Measurements from ENCODE around the gene U2SURP. TPM values are rescaled to one million over a fixed set of nuclear protein-coding genes. Genes with fewer than 3 reads are reported as not detected.
A peak's percentile ranks its signal among the peaks of the same experiment; 100 is the strongest.

U2SURP gene
- polyA plus RNA-seq: 100 to 1,000 TPM in 1 of 3 donors, 10 to 100 TPM in 2; 82.7 to 120 (median 86.0) TPM

DNA sequence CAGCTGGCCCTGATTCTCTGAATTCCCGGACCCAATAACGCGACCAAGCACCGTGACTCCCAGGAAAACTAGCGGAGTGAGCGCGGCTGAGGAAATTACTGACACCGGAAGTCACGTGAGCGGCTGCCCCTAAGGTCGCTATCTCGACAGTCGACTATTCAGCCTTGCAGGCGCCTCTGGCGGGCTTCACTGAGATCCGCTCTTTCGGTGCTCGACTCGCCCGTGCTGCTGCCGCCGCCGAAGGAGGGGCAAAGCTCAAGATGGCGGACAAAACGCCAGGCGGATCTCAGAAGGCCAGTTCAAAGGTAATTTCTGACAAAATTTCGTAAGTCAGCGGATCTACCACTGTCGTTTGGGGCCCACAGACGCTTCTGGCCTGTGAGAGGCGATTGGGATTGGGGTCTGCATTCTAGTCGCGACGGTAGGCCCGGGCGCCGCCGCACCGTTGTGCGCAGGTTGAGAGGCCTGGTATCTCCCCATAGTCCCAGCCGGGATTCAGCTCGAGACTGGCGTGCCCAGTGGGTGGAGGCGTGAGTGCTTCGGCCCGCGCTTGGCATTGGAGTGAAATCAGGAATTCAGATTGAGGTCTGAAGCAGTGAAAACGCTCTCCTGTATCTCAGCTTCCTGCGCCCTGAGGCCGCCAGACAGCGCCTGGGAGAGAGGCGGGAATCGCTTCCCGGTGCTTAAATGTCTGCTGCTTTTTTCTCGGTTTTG is at the start of gene U2SURP:
Gene U2SURP (plus strand): TSS at position 202 of the 714 bp plus-strand sequence. CDS start 59 bp downstream, at position 261.
- peaks cover 46 to 52% of the 10 kb centered on the region in 2 donors for H3K4me1 Mint-ChIP-seq
- peak within 1 kb of the TSS; percentile 97 to 100 (median 100) for H3K27ac Mint-ChIP-seq
- peaks cover 2 to 19% (median 2%) of the 10 kb centered on the region in 3 donors for H3K27me3 Mint-ChIP-seq (ENCODE audit: low read depth in 3 of 3)
- DNase-seq: peak; percentile 87 to 89 (median 88)
- H3K9me3 Mint-ChIP-seq: peaks cover 0 to 2% (median 0%) of the 10 kb centered on the region in 6 donors
- no peaks in the 10 kb centered on the region for H3K36me3 Mint-ChIP-seq
- peak within 1 kb of the TSS; percentile 97 to 100 (median 99) for H3K4me3 Mint-ChIP-seq

GRCh38 chr3:142951794-142952193 is 49.6 kb upstream of the U2SURP start:
- DNase-seq: no peak
- peaks cover 5 to 6% of the 10 kb centered on the region in 2 donors for H3K4me1 Mint-ChIP-seq
- H3K36me3 Mint-ChIP-seq: no peaks in the 10 kb centered on the region
- H3K27me3 Mint-ChIP-seq (ENCODE audit: low read depth in 3 of 3): peaks cover 8 to 16% (median 10%) of the 10 kb centered on the region in 3 donors
- H3K27ac Mint-ChIP-seq: no peak overlapping the region
- H3K9me3 Mint-ChIP-seq: peaks cover 0 to 2% (median 0%) of the 10 kb centered on the region in 6 donors
- no peak overlapping the region for H3K4me3 Mint-ChIP-seq

GRCh38 chr3:142952272-142953193 is 48.8 kb upstream of the U2SURP start:
- Mint-ChIP-seq H3K36me3 (no peaks in the 10 kb centered on the region), H3K27me3 (ENCODE audit: low read depth in 3 of 3) (peaks cover 8 to 14% (median 9%) of the 10 kb centered on the region in 3 donors), H3K9me3 (no peaks in the 10 kb centered on the region), H3K27ac (no peak overlapping the region), H3K4me1 (peaks cover 0 to 2% of the 10 kb centered on the region in 2 donors), H3K4me3 (no peak overlapping the region)
- no peak for DNase-seq

- Mint-ChIP-seq H3K27me3 (ENCODE audit: low read depth in 3 of 3) (peaks cover 8 to 18% (median 8%) of the 10 kb centered on the region in 3 donors), H3K4me1 (no peaks in the 10 kb centered on the region), H3K27ac (no peak overlapping the region), H3K4me3 (no peak overlapping the region), H3K36me3 (no peaks in the 10 kb centered on the region), H3K9me3 (no peaks in the 10 kb centered on the region)
- no peak for DNase-seq
These were observed 47.9 kb upstream of the U2SURP start for GRCh38 chr3:142953443-142953842.

DNA sequence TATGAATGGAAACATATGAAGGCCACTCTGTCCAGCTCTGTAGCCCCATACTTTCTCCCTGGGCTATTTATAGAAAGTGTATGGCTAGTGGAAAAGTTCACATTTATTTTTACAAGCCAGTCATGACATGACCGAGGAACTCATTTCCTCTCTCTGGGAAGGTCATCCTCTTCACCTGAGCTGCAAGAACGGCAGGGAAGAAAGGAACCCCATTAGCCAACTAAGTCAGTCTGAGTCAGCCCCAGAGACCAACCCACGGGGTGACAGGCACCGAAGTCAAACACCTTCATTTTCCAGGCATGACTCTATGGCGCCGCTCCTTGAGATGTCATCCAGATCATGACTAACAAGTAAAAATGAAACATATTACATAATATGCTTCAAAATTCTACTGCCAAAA is 42.7 kb upstream of the U2SURP start:
- peaks cover 13 to 34% (median 18%) of the 10 kb centered on the region in 3 donors for H3K27me3 Mint-ChIP-seq (ENCODE audit: low read depth in 3 of 3)

DNA sequence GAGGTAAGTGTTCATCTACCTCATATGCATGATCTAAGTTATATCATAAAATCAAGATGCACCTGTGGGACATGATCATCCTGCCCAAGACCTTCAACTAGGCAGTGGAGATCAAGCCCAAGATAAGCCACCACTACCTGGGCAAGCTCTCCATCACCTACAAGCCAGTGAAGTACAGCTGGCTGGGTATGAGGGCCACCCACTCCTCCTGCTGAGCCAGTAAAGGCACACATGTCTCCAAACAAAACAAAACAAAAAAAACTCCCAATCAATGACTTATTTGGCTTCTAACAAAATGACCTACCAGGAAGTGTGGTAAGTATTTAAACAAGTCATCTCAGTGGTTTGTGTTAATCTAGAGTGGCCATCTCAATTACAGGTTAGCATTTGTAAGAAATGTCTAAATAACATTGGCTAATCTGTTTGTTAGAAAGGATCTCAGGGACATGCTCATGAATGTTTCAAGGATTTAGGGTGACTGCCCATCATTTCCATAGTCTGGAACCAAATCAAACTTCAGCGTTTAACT is 41.0 kb upstream of the U2SURP start:
- DNase-seq: no peak
- Mint-ChIP-seq H3K9me3 (peaks cover 0 to 3% (median 0%) of the 10 kb centered on the region in 6 donors), H3K4me3 (no peak overlapping the region), H3K27me3 (ENCODE audit: low read depth in 3 of 3) (peaks cover 12 to 40% (median 24%) of the 10 kb centered on the region in 3 donors), H3K27ac (no peak overlapping the region), H3K36me3 (peaks cover 0 to 4% (median 4%) of the 10 kb centered on the region in 3 donors), H3K4me1 (peaks cover 18 to 21% of the 10 kb centered on the region in 2 donors)

More for the DNA sequence above, 42.7 kb upstream of the U2SURP start:
- Mint-ChIP-seq H3K27ac (no peak overlapping the region), H3K4me1 (peaks cover 11 to 14% of the 10 kb centered on the region in 2 donors), H3K36me3 (no peaks in the 10 kb centered on the region), H3K4me3 (no peak overlapping the region), H3K9me3 (peaks cover 0 to 2% (median 0%) of the 10 kb centered on the region in 6 donors)
- DNase-seq: no peak

DNA sequence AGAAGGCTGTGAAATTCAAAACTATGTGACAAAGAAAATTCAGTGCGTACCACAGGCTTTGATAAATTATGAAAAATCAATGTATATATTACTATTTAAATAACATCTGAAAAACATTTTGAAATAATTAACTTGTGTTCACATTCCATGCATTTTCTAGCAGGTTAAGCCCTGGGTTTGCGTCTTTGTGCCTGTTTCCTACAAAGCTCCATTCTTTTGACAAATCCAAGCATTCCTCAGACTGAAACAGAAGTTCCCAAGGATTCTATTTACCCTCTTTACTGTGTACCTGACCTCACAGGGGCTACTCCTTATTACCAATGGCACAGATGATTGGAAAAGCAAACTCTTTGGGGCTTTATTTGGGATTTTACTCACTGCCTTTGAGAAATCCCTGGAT is 39.8 kb upstream of the U2SURP start:
- H3K4me1 Mint-ChIP-seq: peaks cover 18 to 21% of the 10 kb centered on the region in 2 donors

DNA sequence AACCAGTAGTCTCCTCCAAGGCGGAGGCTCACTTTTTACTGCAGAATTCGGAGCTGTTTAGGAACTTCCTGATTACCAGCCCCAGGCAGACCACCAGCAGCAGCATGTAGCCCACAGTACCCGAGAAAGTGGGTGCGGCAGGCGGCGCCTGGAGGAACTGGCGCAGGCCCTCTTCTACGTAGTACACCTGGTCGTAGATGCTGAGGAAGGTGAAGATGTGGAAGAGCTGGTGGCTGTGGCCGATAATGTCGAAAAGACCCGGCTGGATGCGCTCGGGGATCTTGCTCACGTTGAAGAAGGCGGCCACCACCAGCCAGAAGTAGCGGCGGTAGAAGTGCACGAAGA is 39.2 kb upstream of the U2SURP start:
- H3K27me3 Mint-ChIP-seq (ENCODE audit: low read depth in 3 of 3): peaks cover 13 to 40% (median 24%) of the 10 kb centered on the region in 3 donors
- peaks cover 18 to 21% of the 10 kb centered on the region in 2 donors for H3K4me1 Mint-ChIP-seq
- DNase-seq: no peak
- H3K27ac Mint-ChIP-seq: no peak overlapping the region
- peaks cover 0 to 4% (median 4%) of the 10 kb centered on the region in 3 donors for H3K36me3 Mint-ChIP-seq
- H3K9me3 Mint-ChIP-seq: peaks cover 0 to 3% (median 0%) of the 10 kb centered on the region in 6 donors
- H3K4me3 Mint-ChIP-seq: peak overlapping the region; percentile 54 to 74 (median 70)

More for the DNA sequence above, 39.8 kb upstream of the U2SURP start:
- Mint-ChIP-seq H3K27ac (no peak overlapping the region), H3K9me3 (peaks cover 0 to 3% (median 0%) of the 10 kb centered on the region in 6 donors), H3K36me3 (peaks cover 0 to 4% (median 4%) of the 10 kb centered on the region in 3 donors), H3K27me3 (ENCODE audit: low read depth in 3 of 3) (peaks cover 13 to 40% (median 24%) of the 10 kb centered on the region in 3 donors), H3K4me3 (peak overlapping the region in 3 of 5 donors; percentile 70 to 74 (median 73))
- no peak for DNase-seq

GRCh38 chr3:142962520-142963233 is 38.7 kb upstream of the U2SURP start:
- H3K36me3 Mint-ChIP-seq: peaks cover 0 to 4% (median 4%) of the 10 kb centered on the region in 3 donors
- peaks cover 18 to 21% of the 10 kb centered on the region in 2 donors for H3K4me1 Mint-ChIP-seq
- H3K9me3 Mint-ChIP-seq: peaks cover 0 to 3% (median 0%) of the 10 kb centered on the region in 6 donors
- peaks cover 13 to 36% (median 22%) of the 10 kb centered on the region in 3 donors for H3K27me3 Mint-ChIP-seq (ENCODE audit: low read depth in 3 of 3)
- H3K4me3 Mint-ChIP-seq: peak overlapping the region; percentile 66 to 74 (median 73)
- DNase-seq: no peak
- H3K27ac Mint-ChIP-seq: no peak overlapping the region

DNA sequence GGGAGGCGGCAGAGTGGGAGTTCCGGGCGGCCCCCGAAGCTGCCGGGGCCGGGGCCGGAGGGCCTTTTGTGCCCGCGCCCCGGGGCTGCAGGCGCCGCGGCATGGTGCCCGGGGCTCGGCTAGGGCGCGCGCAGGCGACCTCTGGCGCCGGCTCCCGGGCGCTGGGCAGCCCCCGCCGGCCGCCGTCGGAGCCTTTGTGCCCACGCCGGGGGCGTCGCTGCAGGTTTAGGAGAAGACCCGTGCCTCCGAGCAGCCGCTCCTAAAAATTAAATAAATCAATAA is 38.2 kb upstream of the U2SURP start:
- DNase-seq: no peak
- peak overlapping the region in 1 of 5 donors; percentile 72 for H3K4me3 Mint-ChIP-seq
- H3K9me3 Mint-ChIP-seq: peaks cover 0 to 3% (median 0%) of the 10 kb centered on the region in 6 donors
- peaks cover 18 to 21% of the 10 kb centered on the region in 2 donors for H3K4me1 Mint-ChIP-seq
- no peak overlapping the region for H3K27ac Mint-ChIP-seq
- H3K36me3 Mint-ChIP-seq: peaks cover 0 to 4% (median 4%) of the 10 kb centered on the region in 3 donors
- H3K27me3 Mint-ChIP-seq (ENCODE audit: low read depth in 3 of 3): peaks cover 13 to 32% (median 22%) of the 10 kb centered on the region in 3 donors

DNA sequence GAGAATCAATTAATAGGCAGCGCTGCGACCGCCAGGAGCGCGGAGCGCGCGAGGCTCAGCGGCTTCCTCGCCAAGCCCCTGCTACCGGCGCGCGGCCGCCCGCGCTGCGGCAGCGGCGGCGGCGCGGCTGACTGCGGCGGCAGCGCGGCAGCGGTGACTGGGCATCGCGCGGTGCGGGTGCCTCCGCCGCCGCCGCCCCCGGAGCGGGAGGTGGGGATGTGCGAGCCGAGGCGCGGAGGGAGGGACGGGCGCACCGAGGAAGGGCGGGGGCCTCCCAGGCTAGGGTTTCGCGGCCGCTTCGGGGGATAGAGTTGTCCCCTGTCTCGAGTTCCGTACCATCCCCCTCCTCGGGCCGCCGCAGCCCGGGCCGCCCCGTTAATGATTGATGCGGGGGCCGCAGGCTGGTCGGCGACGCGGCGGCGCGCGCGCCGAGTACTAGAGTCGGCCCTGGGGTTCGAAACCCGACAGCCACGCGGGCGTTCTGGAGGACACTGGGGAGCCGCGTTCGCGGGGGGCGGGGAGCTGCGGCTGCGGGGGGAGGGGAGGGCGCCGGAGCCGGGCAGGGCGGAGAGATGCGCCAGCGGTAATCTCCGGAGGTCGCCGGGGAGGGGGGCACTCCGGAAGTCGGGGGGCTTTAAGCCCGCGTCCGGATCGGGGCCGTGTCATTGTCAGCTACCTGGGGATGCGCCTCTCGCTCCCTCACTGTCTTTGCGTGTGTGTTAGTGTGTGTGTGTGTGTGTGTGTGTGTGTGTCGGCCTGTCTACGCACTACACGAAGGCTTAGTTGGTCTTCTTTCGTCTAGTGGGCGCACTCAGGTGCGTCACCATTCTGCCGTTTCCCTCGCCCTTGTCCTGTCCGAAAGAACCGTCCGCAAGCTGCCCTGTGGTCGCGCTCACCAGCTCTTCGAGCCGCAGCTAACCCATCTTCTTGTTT is 37.6 kb upstream of the U2SURP start, which contains the start of gene PAQR9:
Gene PAQR9 (minus strand): TSS at position 159 of the 933 bp plus-strand sequence. CDS start 338 bp downstream, outside the sequence.
- H3K9me3 Mint-ChIP-seq: peaks cover 0 to 3% (median 0%) of the 10 kb centered on the region in 6 donors
- peaks cover 13 to 30% (median 24%) of the 10 kb centered on the region in 3 donors for H3K27me3 Mint-ChIP-seq (ENCODE audit: low read depth in 3 of 3)
- H3K36me3 Mint-ChIP-seq: peaks cover 0 to 4% (median 4%) of the 10 kb centered on the region in 3 donors
- peak within 1 kb of the TSS; percentile 68 to 88 (median 81) for H3K4me3 Mint-ChIP-seq
- peaks cover 18 to 21% of the 10 kb centered on the region in 2 donors for H3K4me1 Mint-ChIP-seq
- DNase-seq: peak in 1 of 3 donors; percentile 4
- no peak within 1 kb of the TSS for H3K27ac Mint-ChIP-seq

DNA sequence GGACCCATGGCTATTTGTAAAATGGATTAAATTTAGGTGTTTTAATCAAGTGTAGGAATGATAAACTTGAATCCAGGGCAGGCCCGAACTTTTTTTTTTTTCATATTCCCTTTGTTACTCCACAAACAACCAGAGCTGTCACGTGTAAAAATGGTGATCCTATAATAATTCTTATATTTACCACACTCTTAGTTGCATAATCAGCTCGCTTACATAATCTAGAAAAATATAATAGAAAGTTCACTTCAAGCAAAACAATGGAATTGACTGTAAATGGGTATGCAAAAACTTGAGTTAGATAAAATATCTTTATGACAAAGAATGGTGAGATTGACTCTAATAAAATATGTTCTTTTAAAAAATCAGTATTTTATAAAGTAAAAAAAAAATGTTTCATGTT is 35.8 kb upstream of the U2SURP start:
- Mint-ChIP-seq H3K4me3 (no peak overlapping the region), H3K27me3 (ENCODE audit: low read depth in 3 of 3) (peaks cover 10 to 24% (median 23%) of the 10 kb centered on the region in 3 donors), H3K9me3 (peaks cover 0 to 3% (median 0%) of the 10 kb centered on the region in 6 donors), H3K27ac (no peak overlapping the region), H3K36me3 (peaks cover 0 to 4% (median 4%) of the 10 kb centered on the region in 3 donors), H3K4me1 (peaks cover 18 to 21% of the 10 kb centered on the region in 2 donors)
- no peak for DNase-seq

All from immature natural killer cell (primary cell).